GM23338 (cell line): ENCODE data around the gene NAT14. TPM values are rescaled to one million over a fixed set of nuclear protein-coding genes. Genes with fewer than 3 reads are reported as not detected.
A peak's percentile ranks its signal among the peaks of the same experiment; 100 is the strongest.
"Not testable (repeated sequence)": the region's sequence is repeated elsewhere in the genome, so short reads cannot be mapped to it uniquely, and the experiment has no call there.

Experiments
- ATAC-seq: fragments of 200-7000 bp; cut with Tn5 transposase; 3 replicates; pipeline ENCODE4 v1.9.1; 2020
- DNase-seq: peaks from one replicate; pipeline ENCODE4 v3.0.0-alpha.2; 2015; ENCODE audit warnings: low spot score
- H2AFZ ChIP-seq: fragments of 200-600 bp; sonication (generic); 2 replicates; pipeline ENCODE4 v1.8.0; 2016; ENCODE audit warnings: antibody characterized with exemption, mild to moderate bottlenecking, moderate library complexity
- H3F3A ChIP-seq: fragments of 200-600 bp; sonication (generic); replicated peaks from 2 replicates; pipeline ENCODE4 v1.8.0; 2017; ENCODE audit warnings: antibody characterized with exemption, mixed run types, low read depth
- H3K27ac ChIP-seq: fragments of 200-600 bp; sonication (generic); 2 replicates; pipeline ENCODE4 v1.6.1; 2016; ENCODE audit warnings: low read depth
- H3K27me3 ChIP-seq: fragments of 200-600 bp; sonication (generic); 2 replicates; pipeline ENCODE4 v1.8.0; 2016; ENCODE audit warnings: mild to moderate bottlenecking, mixed run types, moderate library complexity; ENCODE audit not compliant: insufficient read depth
- H3K36me3 ChIP-seq: fragments of 200-600 bp; sonication (generic); 2 replicates; pipeline ENCODE4 v1.8.0; 2016; ENCODE audit warnings: mild to moderate bottlenecking; ENCODE audit not compliant: insufficient read depth
- H3K4me1 ChIP-seq: fragments of 200-600 bp; sonication (generic); 2 replicates; pipeline ENCODE4 v1.8.0; 2016; ENCODE audit warnings: mild to moderate bottlenecking, moderate library complexity; ENCODE audit not compliant: insufficient read depth
- H3K4me2 ChIP-seq: fragments of 200-600 bp; sonication (generic); 2 replicates; pipeline ENCODE4 v1.7.1; 2017; ENCODE audit warnings: mixed run types
- H3K4me3 ChIP-seq: fragments of 200-600 bp; sonication (generic); 2 replicates; pipeline ENCODE4 v1.6.1; 2016; ENCODE audit warnings: mixed run types
- H3K79me2 ChIP-seq: fragments of 200-600 bp; sonication (generic); replicated peaks from 2 replicates; pipeline ENCODE4 v1.8.0; 2017; ENCODE audit warnings: mild to moderate bottlenecking; ENCODE audit not compliant: insufficient read depth
- H3K9me2 ChIP-seq: fragments of 200-600 bp; sonication (generic); 2 replicates; pipeline ENCODE4 v1.8.0; 2017; ENCODE audit not compliant: insufficient read depth
- H4K20me1 ChIP-seq: fragments of 200-600 bp; sonication (generic); replicated peaks from 2 replicates; pipeline ENCODE4 v1.8.0; 2017; ENCODE audit warnings: mild to moderate bottlenecking; ENCODE audit not compliant: insufficient read depth
- H3K27ac Mint-ChIP-seq: 2 replicates; pipeline ENCODE4 v1.8.0; 2020; ENCODE audit warnings: inconsistent platforms, mild to moderate bottlenecking, moderate library complexity, mixed read lengths
- H3K27me3 Mint-ChIP-seq: 3 replicates; pipeline ENCODE4 v1.8.0; 2022; ENCODE audit warnings: low read depth, mild to moderate bottlenecking, moderate library complexity, mixed read lengths, inconsistent platforms; ENCODE audit not compliant: insufficient read depth, poor library complexity
- H3K36me3 Mint-ChIP-seq: 3 replicates; pipeline ENCODE4 v1.8.0; 2021; ENCODE audit warnings: low read depth, mild to moderate bottlenecking, inconsistent platforms, moderate library complexity, mixed read lengths
- H3K4me1 Mint-ChIP-seq: 3 replicates; pipeline ENCODE4 v1.8.0; 2020; ENCODE audit warnings: mild to moderate bottlenecking, inconsistent platforms, mixed read lengths
- H3K4me3 Mint-ChIP-seq: 3 replicates; pipeline ENCODE4 v1.8.0; 2021; ENCODE audit warnings: moderate library complexity, mild to moderate bottlenecking, inconsistent platforms, mixed read lengths
- H3K9me3 Mint-ChIP-seq: 3 replicates; pipeline ENCODE4 v1.8.0; 2020; ENCODE audit warnings: moderate library complexity, mild to moderate bottlenecking, inconsistent platforms, mixed read lengths
- JUNB ChIP-seq: IDR thresholded peaks from one replicate; pipeline ENCODE4 v1.6.1; 2016; ENCODE audit warnings: antibody characterized with exemption; ENCODE audit not compliant: unreplicated experiment
- REST ChIP-seq: IDR thresholded peaks from one replicate; pipeline ENCODE4 v1.6.1; 2018; ENCODE audit warnings: antibody characterized with exemption; ENCODE audit not compliant: unreplicated experiment
- STAT1 ChIP-seq: IDR thresholded peaks from one replicate; pipeline ENCODE4 v1.6.1; 2016; ENCODE audit warnings: antibody characterized with exemption; ENCODE audit not compliant: unreplicated experiment
- ZNF114 ChIP-seq: fragments of 250-450 bp; sonication (Bioruptor Pico); IDR thresholded peaks from 2 replicates; pipeline ENCODE4 v1.5.0; 2020; ENCODE audit warnings: mild to moderate bottlenecking, moderate library complexity
- ZNF462 ChIP-seq: fragments of 250-450 bp; sonication (Bioruptor Pico); IDR thresholded peaks from 2 replicates; pipeline ENCODE4 v1.5.0; 2020; ENCODE audit warnings: mild to moderate bottlenecking, moderate library complexity
- polyA plus RNA-seq: library from polyadenylated mRNA; unstranded; fragments of >200 nt; fragmentation: Nextera tagmentation; extraction: Ambion mirVana; gene quantifications from 2 replicates; pipeline ENCODE4 v1.2.1, GENCODE V29; 2016
- total RNA-seq: library from RNA; depleted of rRNA; stranded (reverse); fragments of >200 nt; shearing (Covaris generic); gene quantifications from 2 replicates; pipeline ENCODE4 v1.2.3, GENCODE V29; 2014

NAT14 gene
- total and polyA plus RNA-seq, 2 experiments from 2014 or later: 27.8 to 39.6 TPM

- Histone ChIP-seq H3K36me3 (no peaks in the 10 kb centered on the region), H3K4me1 (peaks cover 3% of the 10 kb centered on the region; the same call in 1 of the 2 replicates), H3F3A (0 out of 2 replicates have a peak, but pooled peaks cover 4% of the 10 kb centered on the region), H3K9me2 (no peaks in the 10 kb centered on the region), H3K79me2 (no peaks in the 10 kb centered on the region), H3K27me3 (peaks cover 89% of the 10 kb centered on the region), H4K20me1 (no peaks in the 10 kb centered on the region), H2AFZ (no peak overlapping the region), H3K27ac (no peak overlapping the region), H3K4me2 (no peak overlapping the region), H3K4me3 (no peak overlapping the region)
- no peak overlapping the region for H3K27ac Mint-ChIP-seq
- peak; percentile 62 for DNase-seq
- no peaks in the 10 kb centered on the region; the same call in 2 of the 3 replicates for H3K36me3 Mint-ChIP-seq
- H3K4me3 Mint-ChIP-seq: no peak overlapping the region
- TF ChIP-seq ZNF114 (CRISPR knock-in tag) (no peak), JUNB (no peak), STAT1 (no peak), REST (no peak)
- peak; percentile 3; the same call in 2 of the 3 replicates for ATAC-seq
- peaks cover 56% of the 10 kb centered on the region for H3K27me3 Mint-ChIP-seq
- H3K4me1 Mint-ChIP-seq: peaks cover 13% of the 10 kb centered on the region
- no peaks in the 10 kb centered on the region; the same call in 2 of the 3 replicates for H3K9me3 Mint-ChIP-seq
Observed at GRCh38 chr19:55447421-55448174, 37.4 kb upstream of the NAT14 start.

- not testable (repeated sequence) for H3K9me2 ChIP-seq, H3K79me2 ChIP-seq, H3K27ac ChIP-seq, H4K20me1 ChIP-seq, H3K4me3 Mint-ChIP-seq, H3K4me1 ChIP-seq, DNase-seq, H2AFZ ChIP-seq, H3F3A ChIP-seq, H3K9me3 Mint-ChIP-seq, H3K36me3 ChIP-seq, ATAC-seq, H3K27ac Mint-ChIP-seq, H3K4me3 ChIP-seq, H3K4me2 ChIP-seq, H3K36me3 Mint-ChIP-seq
- peaks cover 84% of the 10 kb centered on the region for H3K27me3 ChIP-seq
- Mint-ChIP-seq H3K4me1 (peaks cover 10% of the 10 kb centered on the region), H3K27me3 (peaks cover 56% of the 10 kb centered on the region)
Observed at GRCh38 chr19:55448175-55448490, 36.9 kb upstream of the NAT14 start.

GRCh38 chr19:55449469-55449868 lies 35.5 kb upstream of the NAT14 start:
- no peaks in the 10 kb centered on the region for H3K79me2 ChIP-seq
- H3K27ac ChIP-seq: no peak overlapping the region
- H4K20me1 ChIP-seq: no peaks in the 10 kb centered on the region; the same call in 1 of the 2 replicates
- Mint-ChIP-seq H3K27me3 (peaks cover 47% of the 10 kb centered on the region), H3K36me3 (peaks cover 6% of the 10 kb centered on the region; the same call in 1 of the 3 replicates), H3K27ac (no peak overlapping the region), H3K4me3 (no peak overlapping the region), H3K4me1 (peaks cover 3% of the 10 kb centered on the region; the same call in 1 of the 3 replicates), H3K9me3 (no peaks in the 10 kb centered on the region; the same call in 2 of the 3 replicates)
- DNase-seq (no peak), ATAC-seq (no peak)
- H3F3A ChIP-seq: 0 out of 2 replicates have a peak, but pooled peaks cover 4% of the 10 kb centered on the region
- H3K27me3 ChIP-seq: peaks cover 70% of the 10 kb centered on the region
- H3K4me3 ChIP-seq: no peak overlapping the region
- no peak overlapping the region for H3K4me2 ChIP-seq
- no peak overlapping the region for H2AFZ ChIP-seq
- H3K36me3 ChIP-seq: no peaks in the 10 kb centered on the region
- no peaks in the 10 kb centered on the region for H3K9me2 ChIP-seq
- peaks cover 3% of the 10 kb centered on the region; the same call in 1 of the 2 replicates for H3K4me1 ChIP-seq
- no peak for TF ChIP-seq ZNF462 (CRISPR knock-in tag)
